GM13976 (cell line): ENCODE results near the gene TECTB.

Experiments
- DNase-seq: peaks from one replicate; pipeline ENCODE4 v3.0.0; 2012; ENCODE audit warnings: low spot score
- CTCF ChIP-seq: IDR thresholded peaks from 2 replicates; pipeline ENCODE4 v1.5.1; 2012; ENCODE audit warnings: borderline replicate concordance, mild to moderate bottlenecking; ENCODE audit not compliant: insufficient read depth; ENCODE audit errors: extremely low read depth, missing control alignments, control extremely low read depth
- in situ Hi-C: fragments of 300-500 bp; cut with MboI; formaldehyde crosslinking; loops from one replicate; pipeline ENCODE4 v1.12.0; 2022; ENCODE audit warnings: low sequenced_read_pairs, mixed read lengths, inconsistent platforms; ENCODE audit not compliant: unreplicated experiment

The TECTB gene

GRCh38 chr10:112299456-112299855, 16.3 kb downstream of the TECTB start:
- DNase-seq = no peak
- in situ Hi-C loops = no loop called here
- no peak for TF ChIP-seq CTCF

- TF ChIP-seq CTCF = no peak
- in situ Hi-C loops = loop anchor here (25.0 kb wide), 1 partner anchor 165 kb away; no protein-coding TSS in a partner anchor
- no peak for DNase-seq
These were observed 19.1 kb downstream of the TECTB start for GRCh38 chr10:112302335-112302734.

- in situ Hi-C loops = loop anchor here (25.0 kb wide), 1 partner anchor 166 kb away; no protein-coding TSS in a partner anchor
- DNase-seq = no peak
- no peak for TF ChIP-seq CTCF
These were observed 20.3 kb downstream of the TECTB start for GRCh38 chr10:112303528-112303927.

- in situ Hi-C loops = loop anchor here (25.0 kb wide), 1 partner anchor 167 kb away; no protein-coding TSS in a partner anchor
- TF ChIP-seq CTCF = no peak
- DNase-seq = no peak
These were observed 21.2 kb downstream of the TECTB start for GRCh38 chr10:112304267-112304859.

GRCh38 chr10:112307358-112308124, 24.3 kb downstream of the TECTB start:
- in situ Hi-C loops = loop anchor here (25.0 kb wide), 1 partner anchor 170 kb away; no protein-coding TSS in a partner anchor
- DNase-seq = peak; percentile 70
- TF ChIP-seq CTCF = peak; percentile 71

- no peak for DNase-seq
- TF ChIP-seq CTCF = no peak
- in situ Hi-C loops = loop anchor here (25.0 kb wide), 1 partner anchor 171 kb away; no protein-coding TSS in a partner anchor
These were observed 24.9 kb downstream of the TECTB start for GRCh38 chr10:112308125-112308502.
